ENCODE measurements around the gene CYTH3. TPM values are rescaled to one million over a fixed set of nuclear protein-coding genes. Genes with fewer than 3 reads are reported as not detected.

Gene CYTH3
- total and polyA plus RNA-seq, 2 of the 13 experiments (the other 11 are each of a cell fraction or from before 2014, with no cell fraction given) = 3.1 to 3.8 TPM

DNA sequence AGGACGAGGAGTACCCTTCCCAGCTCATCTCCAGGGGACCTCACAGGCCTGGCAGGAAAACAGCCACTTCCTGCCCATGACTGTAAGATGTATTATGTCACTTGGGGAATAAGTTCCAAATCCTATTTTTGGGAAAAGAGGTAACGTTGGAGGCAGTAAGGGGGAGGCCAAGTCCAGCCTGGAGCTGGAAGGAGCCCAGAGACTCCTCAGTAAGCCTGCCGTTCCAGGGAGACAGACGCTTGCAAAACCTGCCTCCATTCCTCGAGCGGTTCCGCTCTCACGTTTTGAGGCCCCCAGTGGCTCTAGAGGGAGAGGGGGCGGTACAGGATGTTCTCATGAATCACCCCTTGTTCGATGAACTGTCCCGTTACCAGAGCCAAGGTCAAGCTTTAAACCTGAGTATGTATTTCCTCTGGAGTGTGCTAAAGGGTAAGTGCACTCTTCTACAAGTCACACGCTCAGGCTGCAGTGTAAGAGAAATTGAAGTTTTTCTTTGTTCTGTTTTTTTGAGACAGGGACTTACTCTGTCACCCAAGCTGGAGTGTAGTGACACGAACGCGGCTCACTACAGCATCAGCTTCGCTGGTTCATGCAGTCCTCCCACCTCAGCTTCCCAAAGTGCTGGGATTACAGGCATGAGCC lies 45.5 kb upstream of the CYTH3 start:
- in situ Hi-C loops (cut with HindIII; ENCODE audit: extremely low pct_ligation_motif_present, low pct_unique_long_range_greater_than_20kb) (no loop called here), intact Hi-C loops (cut with micrococcal nuclease; ENCODE audit: unreplicated experiment) (loop anchor here (5.0 kb wide), 1 partner anchor 46 kb away; the partner anchor contains the start of gene CYTH3)
- Histone ChIP-seq H4K20me1 (ENCODE audit: insufficient read depth, low read length) (no peaks in the 10 kb centered on the region), H3K4me3 (replicated peaks in 1 of 3; ENCODE audit: insufficient read depth in 1 of 3, low read depth in 2 of 3, low read length in 3 of 3) (peak overlapping the region in 2 of 3 experiments; percentile 35 to 54; a peak in 4 of 6 replicates), H2AFZ (ENCODE audit: low read length) (no peak overlapping the region), H3K4me2 (ENCODE audit: low read depth, low read length) (peak overlapping the region; percentile 74), H3K27me3 (ENCODE audit: control insufficient read depth in 1 of 2, insufficient read depth in 2 of 2, low read length in 2 of 2) (no peaks in the 10 kb centered on the region), H3K36me3 (replicated peaks in 1 of 2; ENCODE audit: control insufficient read depth in 1 of 2, insufficient read depth in 2 of 2, low read length in 2 of 2) (no peaks in the 10 kb centered on the region), H3K9me3 (ENCODE audit: low read length) (no peaks in the 10 kb centered on the region), H3K79me2 (ENCODE audit: insufficient read depth, low read length) (no peaks in the 10 kb centered on the region), H3K27ac (ENCODE audit: extremely low read length, insufficient read depth, low read length) (peak overlapping the region; percentile 18), H3K4me1 (ENCODE audit: insufficient read depth, low read length) (peaks cover 23% of the 10 kb centered on the region), H3K9ac (ENCODE audit: insufficient read depth, low read depth, low read length) (peak overlapping the region; percentile 19; the same call in 1 of the 2 replicates)
- WGBS (ENCODE audit: low lambda C conversion rate) = 13% methylated on average over 10 of the region's 16 CpGs
- FAIRE-seq = peak; percentile 53
- ChIA-PET CTCF (ENCODE audit: low intra/inter-chr PET ratio, low total read pairs) (no interaction called here), POLR2A (interaction anchor here (0.6 to 0.8 kb wide), 2 partner anchors 9 to 38 kb away, joined by 3 read pairs; no protein-coding TSS in a partner anchor)
- ATAC-seq = peak; percentile 91
- no TSS peak for BruUV-seq (replicated peaks)
- peak; percentile 91 for DNase-seq (ENCODE audit: low spot score)
- TF ChIP-seq ZBTB33 (CRISPR knock-in tag; IDR thresholded peaks at IDR 0.05) (0 out of 2 replicates have a peak, but pooled peaks have one; percentile 17), ZNF605 (CRISPR knock-in tag; IDR thresholded peaks at IDR 0.05) (peak; percentile 73), NCOA5 (CRISPR knock-in tag; IDR thresholded peaks at IDR 0.05) (no peak), EP300 (IDR thresholded peaks at IDR 0.05; ENCODE audit: low read depth in 2 of 2, low read length in 2 of 2) (peak in 1 of 2 experiments; percentile 60; a peak in 1 of 4 replicates), EP300 (CRISPR knock-in tag; IDR thresholded peaks at IDR 0.05; ENCODE audit: borderline replicate concordance) (0 out of 2 replicates have a peak, but pooled peaks have one; percentile 32), TMF1 (CRISPR knock-in tag; IDR thresholded peaks at IDR 0.05; ENCODE audit: low read depth) (no peak), DDIT3 (CRISPR knock-in tag; IDR thresholded peaks at IDR 0.05) (no peak), ZFP36L2 (CRISPR knock-in tag; IDR thresholded peaks at IDR 0.05) (no peak), RFXANK (CRISPR knock-in tag; IDR thresholded peaks at IDR 0.05) (no peak), TRIM24 (CRISPR knock-in tag; IDR thresholded peaks at IDR 0.05) (0 out of 2 replicates have a peak, but pooled peaks have one; percentile 23), ZMYM3 (CRISPR knock-in tag; IDR thresholded peaks at IDR 0.05) (peak; percentile 39; the same call in 1 of the 2 replicates), ZKSCAN1 (IDR thresholded peaks at IDR 0.05; ENCODE audit: low read length) (no peak), HMGA1 (CRISPR knock-in tag; conservative IDR thresholded peaks at IDR 0.05) (no peak), ESRRA (CRISPR knock-in tag; IDR thresholded peaks at IDR 0.05; ENCODE audit: low read depth) (peak; percentile 73), ZNF562 (CRISPR knock-in tag; IDR thresholded peaks at IDR 0.05; ENCODE audit: borderline replicate concordance) (no peak), SIN3A (IDR thresholded peaks at IDR 0.05; ENCODE audit: borderline replicate concordance, low read depth, low read length) (no peak), ZBTB20 (CRISPR knock-in tag; IDR thresholded peaks at IDR 0.05; ENCODE audit: borderline replicate concordance, low read depth) (no peak), MATR3 (CRISPR knock-in tag; IDR thresholded peaks at IDR 0.05) (no peak)
- TF ChIP-seq, protein P1, sequence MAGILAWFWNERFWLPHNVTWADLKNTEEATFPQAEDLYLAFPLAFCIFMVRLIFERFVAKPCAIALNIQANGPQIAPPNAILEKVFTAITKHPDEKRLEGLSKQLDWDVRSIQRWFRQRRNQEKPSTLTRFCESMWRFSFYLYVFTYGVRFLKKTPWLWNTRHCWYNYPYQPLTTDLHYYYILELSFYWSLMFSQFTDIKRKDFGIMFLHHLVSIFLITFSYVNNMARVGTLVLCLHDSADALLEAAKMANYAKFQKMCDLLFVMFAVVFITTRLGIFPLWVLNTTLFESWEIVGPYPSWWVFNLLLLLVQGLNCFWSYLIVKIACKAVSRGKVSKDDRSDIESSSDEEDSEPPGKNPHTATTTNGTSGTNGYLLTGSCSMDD (CRISPR knock-in tag; IDR thresholded peaks at IDR 0.05) = no peak
- TF ChIP-seq, protein P2, sequence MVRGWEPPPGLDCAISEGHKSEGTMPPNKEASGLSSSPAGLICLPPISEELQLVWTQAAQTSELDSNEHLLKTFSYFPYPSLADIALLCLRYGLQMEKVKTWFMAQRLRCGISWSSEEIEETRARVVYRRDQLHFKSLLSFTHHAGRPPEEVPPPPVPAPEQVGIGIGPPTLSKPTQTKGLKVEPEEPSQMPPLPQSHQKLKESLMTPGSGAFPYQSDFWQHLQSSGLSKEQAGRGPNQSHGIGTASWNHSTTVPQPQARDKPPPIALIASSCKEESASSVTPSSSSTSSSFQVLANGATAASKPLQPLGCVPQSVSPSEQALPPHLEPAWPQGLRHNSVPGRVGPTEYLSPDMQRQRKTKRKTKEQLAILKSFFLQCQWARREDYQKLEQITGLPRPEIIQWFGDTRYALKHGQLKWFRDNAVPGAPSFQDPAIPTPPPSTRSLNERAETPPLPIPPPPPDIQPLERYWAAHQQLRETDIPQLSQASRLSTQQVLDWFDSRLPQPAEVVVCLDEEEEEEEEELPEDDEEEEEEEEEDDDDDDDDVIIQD (CRISPR knock-in tag; IDR thresholded peaks at IDR 0.05; ENCODE audit: low read depth) = peak; percentile 49; the same call in 1 of the 2 replicates
